Measurements from ENCODE around the gene ATP2A3. TPM values are rescaled to one million over a fixed set of nuclear protein-coding genes. Genes with fewer than 3 reads are reported as not detected.

ATP2A3 gene
- total RNA-seq, 1 experiment from 2014 or later, result 1.1 TPM

DNA sequence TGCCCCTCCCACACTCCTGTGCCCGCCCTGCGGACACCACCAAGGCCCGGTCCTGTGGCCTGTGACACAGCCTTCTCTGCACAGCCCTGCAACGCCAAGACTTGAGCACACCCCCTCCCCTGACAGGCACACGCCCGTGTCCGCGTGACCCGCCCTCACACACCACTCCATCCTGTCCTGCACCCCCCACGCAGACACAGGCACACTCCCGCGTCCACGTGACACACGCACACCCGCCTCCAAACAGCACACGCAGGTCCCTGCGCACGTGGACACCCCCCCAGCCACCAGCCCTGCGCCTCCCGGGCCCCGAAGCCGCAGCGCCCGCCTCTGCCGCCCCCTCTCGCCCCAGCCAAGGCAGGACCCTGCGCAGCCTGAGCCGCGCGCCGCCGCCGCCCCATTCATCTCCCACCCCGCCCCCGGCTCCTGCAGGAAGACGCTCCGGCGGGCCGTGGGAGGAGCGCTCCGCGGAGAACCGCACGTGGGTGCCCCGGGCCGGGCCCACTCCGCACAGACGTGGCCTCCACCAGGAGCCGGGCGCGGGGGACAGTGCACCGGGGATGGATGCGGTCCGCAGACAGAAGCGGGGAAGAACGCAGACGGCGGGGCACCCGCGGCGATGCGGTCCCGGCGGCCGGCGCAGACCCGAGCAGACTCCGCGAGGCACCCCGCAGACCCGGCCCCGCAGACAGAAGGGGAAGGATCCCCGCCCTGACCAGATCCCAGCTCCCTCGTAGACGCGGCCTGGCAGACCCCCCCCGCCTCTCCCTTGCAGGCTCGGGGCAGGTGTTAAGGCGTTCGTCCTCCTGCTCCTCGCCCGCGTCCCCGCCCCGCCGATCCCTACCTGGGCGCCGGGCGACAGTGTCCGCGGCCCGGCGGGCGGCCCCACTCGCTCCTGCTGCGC, 71.9 kb downstream of the ATP2A3 start:
- in situ Hi-C loops (cut with HindIII; ENCODE audit: low pct_unique_long_range_greater_than_20kb, low sequenced_read_pairs), result no loop called here
- peak; percentile 68 for DNase-seq (ENCODE audit: low read depth, low spot score)

DNA sequence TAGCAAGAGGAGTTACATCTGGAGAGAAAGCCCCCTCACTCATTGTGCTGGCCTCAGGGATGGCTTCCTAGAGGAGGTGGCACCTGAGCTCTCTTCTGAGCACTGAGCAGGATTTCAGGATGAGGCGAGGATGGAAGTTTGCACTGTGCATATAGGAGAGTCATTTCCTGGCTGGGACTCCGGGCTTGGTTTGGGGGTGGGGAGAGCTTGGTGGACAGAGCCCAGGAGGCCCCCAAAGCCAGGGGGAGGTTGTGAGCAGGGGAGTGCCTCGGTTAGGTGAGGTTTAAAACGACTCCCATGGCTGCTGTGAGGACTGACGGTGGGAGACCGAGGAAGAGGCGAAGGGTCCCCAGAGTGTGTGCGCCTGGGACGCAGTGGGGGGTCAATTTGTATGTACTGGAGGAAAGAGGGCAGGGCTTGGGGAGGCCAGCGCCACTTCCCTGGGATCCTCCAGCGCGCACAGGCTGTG, 72.6 kb downstream of the ATP2A3 start:
- no peak for DNase-seq (ENCODE audit: low read depth, low spot score)
- in situ Hi-C loops (cut with HindIII; ENCODE audit: low pct_unique_long_range_greater_than_20kb, low sequenced_read_pairs), result no loop called here

DNA sequence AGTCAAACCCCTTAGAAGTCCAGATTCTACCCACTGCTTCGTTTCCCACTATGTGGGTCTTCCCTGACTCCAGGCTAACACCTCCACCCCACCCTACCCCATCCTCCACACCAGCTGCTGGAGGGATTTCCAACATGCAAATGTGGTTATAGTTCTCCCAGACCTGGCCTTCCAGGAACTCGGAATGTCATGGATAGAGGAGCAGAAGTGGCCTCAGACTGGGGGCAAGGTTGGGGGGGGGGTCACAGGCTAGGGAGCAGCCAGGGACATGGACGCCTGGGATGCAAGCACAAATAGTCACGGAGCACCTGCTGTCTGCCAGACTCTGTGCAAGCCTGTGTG, 73.4 kb downstream of the ATP2A3 start:
- in situ Hi-C loops (cut with HindIII; ENCODE audit: low pct_unique_long_range_greater_than_20kb, low sequenced_read_pairs), result no loop called here
- DNase-seq (ENCODE audit: low read depth, low spot score), result no peak

DNA sequence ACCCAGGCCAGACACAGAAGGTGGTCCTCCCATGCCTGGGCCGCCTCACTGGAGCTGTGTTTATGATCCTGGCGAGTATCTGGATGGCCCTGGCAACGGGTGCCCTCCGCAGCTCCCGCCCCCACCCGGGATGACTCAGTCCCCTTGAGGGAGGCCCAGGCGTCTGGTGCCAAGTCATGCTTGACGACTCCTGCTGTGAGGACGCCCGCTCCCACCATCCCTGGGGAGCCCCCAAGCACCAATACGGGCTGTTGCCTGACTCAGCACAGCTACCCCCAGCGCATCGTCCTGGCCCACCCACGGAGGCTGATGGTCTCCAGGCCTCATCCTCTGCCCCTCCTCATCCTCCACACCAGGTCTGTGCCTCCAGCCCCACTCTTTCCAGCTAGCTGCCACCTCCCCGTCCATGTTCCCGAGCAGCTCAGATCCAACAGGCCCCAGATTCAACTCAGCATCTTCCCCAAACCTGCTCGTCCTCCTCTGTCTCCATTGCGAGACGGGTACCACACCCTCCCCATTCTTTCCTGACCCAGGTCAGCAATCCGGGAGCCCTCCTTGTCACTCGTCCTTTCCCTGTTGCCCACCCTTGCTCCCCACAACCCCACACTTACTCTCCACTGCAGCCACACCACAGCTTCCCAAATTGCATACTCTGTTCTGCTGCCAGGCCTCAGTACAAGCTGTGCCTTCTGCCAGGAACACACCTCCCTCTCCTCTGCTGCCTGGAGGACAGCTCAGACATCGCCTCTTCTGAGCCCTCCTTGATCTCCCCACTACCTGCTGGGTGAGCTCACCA, 74.0 kb downstream of the ATP2A3 start:
- DNase-seq (ENCODE audit: low read depth, low spot score), result peak; percentile 24
- in situ Hi-C loops (cut with HindIII; ENCODE audit: low pct_unique_long_range_greater_than_20kb, low sequenced_read_pairs), result no loop called here

DNA sequence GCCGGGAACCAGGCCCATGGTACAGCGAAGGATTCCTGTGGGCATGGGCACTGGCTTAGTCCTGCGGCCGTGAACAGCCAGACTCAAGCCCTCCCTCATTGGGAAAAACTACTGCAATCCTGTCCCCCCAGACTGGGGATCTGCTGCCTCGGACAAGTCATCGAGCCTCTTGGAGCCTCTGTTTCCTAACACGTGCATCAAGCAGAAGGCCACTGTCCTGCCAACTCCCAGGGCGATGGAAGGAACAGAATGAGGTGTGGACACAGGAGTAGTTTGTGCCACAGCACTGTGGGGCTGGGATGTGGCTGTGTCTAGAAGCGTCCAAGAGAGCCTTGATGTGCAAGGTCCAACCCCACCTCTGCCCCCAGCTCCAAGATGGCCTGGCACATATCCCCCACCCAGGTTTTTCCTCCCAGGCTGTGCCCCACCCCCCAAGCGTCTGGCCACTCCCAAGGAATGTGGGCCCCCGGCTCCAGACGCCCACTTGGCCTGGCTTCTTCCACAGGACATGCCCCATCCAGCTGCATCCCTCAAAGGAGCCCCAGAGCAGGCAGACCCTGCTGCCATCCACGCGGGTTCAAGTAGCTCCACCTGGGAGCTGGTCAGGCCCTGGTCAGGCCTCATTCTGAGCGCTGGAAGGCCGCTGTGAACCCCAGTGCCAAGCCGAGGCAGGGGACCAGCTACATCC, 74.8 kb downstream of the ATP2A3 start:
- in situ Hi-C loops (cut with HindIII; ENCODE audit: low pct_unique_long_range_greater_than_20kb, low sequenced_read_pairs), result no loop called here
- no peak for DNase-seq (ENCODE audit: low read depth, low spot score)

DNA sequence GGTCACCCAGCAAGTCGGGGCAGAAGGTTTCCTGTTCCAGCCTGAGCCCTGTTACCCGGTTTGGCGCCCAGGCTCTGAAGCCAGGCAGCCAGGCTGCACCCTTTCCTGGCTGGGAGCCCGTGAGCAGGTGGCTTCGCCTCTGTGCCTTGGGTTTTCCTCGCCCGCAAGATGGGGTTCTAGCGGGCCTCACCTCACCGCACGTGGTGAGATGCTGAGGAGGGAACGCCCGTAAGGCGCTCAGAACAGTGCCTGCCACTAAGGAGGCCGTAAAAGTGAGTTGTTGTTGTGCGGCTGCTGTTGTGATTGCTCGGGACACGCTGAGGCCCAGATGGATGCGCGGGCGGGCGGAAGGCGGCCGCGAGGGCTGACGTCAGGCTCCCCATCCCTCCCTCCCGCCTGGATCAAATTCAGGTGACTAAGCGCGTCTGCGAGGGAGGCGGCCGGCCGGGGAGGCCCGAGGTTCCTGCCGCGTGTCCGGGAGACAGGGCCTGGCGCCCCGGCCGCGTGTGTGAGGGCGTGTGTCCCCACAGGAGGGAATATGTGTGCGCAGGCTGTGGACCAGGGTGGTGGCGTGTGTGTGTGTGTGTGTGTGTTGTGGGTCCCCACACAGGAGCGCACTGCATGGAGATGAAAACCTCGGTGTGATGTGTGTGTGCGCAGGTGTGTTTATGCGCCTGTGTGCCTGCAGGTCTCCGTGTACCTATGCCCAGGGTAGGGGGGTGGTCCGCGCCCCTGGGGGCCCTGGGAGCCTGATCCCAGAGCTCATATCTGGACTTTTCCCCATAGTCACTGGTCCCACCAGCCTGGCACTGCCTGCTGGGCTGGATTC, 75.7 kb downstream of the ATP2A3 start:
- no peak for DNase-seq (ENCODE audit: low read depth, low spot score)
- in situ Hi-C loops (cut with HindIII; ENCODE audit: low pct_unique_long_range_greater_than_20kb, low sequenced_read_pairs), result no loop called here

DNA sequence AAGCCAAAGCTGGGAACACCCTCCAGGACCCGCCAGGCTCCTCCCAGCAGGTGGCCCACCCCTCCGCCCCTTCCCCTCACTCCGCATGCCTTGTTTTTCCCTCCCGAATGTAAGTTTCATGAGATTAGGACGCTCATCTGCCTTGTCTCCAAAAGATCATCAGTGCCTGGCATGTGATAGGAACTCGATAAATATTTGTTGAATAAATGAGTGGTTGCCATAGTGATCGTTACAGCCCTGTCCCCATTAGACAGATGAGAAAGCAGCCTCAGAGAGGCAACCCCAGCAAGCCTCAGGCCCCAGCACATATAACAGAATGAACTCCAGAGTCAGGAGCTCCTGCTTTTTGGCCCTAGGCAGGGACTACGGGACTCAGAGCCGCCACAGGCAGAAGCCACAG, 76.4 kb downstream of the ATP2A3 start:
- DNase-seq (ENCODE audit: low read depth, low spot score), result no peak
- in situ Hi-C loops (cut with HindIII; ENCODE audit: low pct_unique_long_range_greater_than_20kb, low sequenced_read_pairs), result no loop called here

DNA sequence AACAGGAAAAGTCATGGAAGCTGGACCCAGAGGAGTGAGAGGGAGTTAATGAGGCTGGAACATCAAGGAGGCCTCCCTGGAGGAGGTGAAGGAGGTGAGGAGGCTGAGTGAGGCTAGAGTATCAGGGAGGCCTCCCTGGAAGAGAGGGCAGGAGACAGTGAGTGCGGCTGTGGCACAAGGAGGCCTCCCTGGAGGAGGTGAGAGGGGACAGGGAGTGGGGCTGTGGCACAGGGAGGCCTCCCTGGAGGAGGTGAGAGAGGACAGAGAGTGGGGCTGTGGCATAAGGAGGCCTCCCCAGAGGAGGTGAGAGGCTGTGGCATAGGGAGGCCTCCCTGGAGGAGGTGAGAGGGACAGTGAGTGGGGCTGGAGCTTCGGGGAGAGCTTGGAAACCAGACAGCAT, 76.8 kb downstream of the ATP2A3 start:
- in situ Hi-C loops (cut with HindIII; ENCODE audit: low pct_unique_long_range_greater_than_20kb, low sequenced_read_pairs), result no loop called here

DNA sequence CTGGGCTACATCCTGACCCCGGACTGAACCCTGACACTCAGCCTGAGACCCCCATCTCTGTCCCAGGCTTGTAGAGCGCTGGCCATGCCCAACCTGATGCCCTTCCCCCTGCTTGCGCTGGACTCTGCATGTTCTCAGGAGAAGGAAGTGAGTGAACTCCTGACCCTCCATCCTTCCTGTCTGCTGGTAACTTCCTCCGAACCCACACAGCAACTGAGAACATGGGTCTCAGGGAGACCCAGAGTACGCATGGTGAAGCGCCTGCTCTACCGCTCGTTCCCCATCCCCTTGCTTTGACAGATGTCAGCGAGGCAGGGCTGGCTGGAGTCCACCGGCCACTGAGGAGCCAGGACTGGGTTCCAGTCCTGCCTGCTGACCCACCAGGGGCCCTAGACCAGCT, 77.5 kb downstream of the ATP2A3 start:
- in situ Hi-C loops (cut with HindIII; ENCODE audit: low pct_unique_long_range_greater_than_20kb, low sequenced_read_pairs), result no loop called here
- DNase-seq (ENCODE audit: low read depth, low spot score), result no peak

More for the DNA sequence above, 76.8 kb downstream of the ATP2A3 start:
- no peak for DNase-seq (ENCODE audit: low read depth, low spot score)

DNA sequence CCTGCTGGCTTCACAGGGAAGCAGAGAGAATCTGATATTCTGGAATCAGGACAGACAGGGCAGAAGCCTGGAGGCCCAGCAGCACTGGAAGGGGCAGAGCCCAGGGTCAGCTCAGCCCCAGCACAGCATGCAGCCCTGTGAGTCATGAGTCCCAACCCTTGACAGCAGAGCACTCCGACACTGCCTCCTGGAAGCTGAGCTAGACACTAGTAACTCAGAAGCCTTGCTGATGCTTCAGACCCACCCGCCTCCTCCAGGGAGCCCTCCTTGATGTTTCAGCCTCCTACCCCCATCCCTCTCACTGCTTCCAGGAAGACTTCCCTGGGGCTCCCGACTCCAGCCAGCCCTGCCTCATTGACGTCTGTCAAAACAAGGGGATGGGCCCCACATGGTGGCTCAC, 78.3 kb downstream of the ATP2A3 start:
- in situ Hi-C loops (cut with HindIII; ENCODE audit: low pct_unique_long_range_greater_than_20kb, low sequenced_read_pairs), result no loop called here
- DNase-seq (ENCODE audit: low read depth, low spot score), result no peak

DNA sequence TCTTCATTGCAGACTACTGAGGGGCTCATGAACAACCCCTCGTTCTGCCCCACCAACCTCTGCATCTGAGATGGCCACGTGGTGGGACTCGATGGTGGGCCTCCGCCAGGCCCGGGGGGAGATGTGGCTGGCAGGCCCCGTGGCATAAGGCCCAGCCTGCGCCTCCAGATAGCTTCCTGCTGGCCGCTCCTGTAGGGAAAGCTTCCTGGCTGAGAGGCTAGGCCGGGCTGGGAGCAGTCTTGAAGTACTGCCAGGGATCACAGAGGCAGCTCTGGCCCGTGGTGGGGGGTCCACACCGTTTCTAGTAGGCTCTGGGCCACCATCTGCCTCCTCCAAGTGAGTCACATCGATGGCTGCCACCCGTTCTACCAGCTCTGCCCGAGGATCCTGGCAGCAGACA, 79.0 kb downstream of the ATP2A3 start:
- no peak for DNase-seq (ENCODE audit: low read depth, low spot score)
- in situ Hi-C loops (cut with HindIII; ENCODE audit: low pct_unique_long_range_greater_than_20kb, low sequenced_read_pairs), result no loop called here

DNA sequence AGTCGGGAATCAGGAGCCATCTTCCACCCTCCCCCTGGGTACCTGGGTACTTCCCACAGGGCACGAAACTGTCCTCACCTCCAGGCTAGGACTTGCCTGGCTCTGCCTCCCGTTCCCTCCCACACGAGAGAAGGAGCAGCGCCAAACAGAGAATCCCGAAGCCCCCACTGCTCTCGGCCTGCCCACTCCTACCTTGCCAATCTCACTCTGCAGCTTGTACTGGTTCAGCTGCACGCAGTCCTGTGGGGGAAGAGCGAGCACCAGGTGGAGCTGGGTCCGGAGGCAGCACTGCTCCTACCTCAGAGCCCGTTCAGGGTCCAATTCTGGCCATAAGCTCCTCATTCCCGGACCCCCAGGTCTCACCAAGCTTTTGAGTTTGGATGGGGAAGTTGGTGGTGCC, 80.0 kb downstream of the ATP2A3 start:
- DNase-seq (ENCODE audit: low read depth, low spot score), result no peak
- in situ Hi-C loops (cut with HindIII; ENCODE audit: low pct_unique_long_range_greater_than_20kb, low sequenced_read_pairs), result no loop called here

DNA sequence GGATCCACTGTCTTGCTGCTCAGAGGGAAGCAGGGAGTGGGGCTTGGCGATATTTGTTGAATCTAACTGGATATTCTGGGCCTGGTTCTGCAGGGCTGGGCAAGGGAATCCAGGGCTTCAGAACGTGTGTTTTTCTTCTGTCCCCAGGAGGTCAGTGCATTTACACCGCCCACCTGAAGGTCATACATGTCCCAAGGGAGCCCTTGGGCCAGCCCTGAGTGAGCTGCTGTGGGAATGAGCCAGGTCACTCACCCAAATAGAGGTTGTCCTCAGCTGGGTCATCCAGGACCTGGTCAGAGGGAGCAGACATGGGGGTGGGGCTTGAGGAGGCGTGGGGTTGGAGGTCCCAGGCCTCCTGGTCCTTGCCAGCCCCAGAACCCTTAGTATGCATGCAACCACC, 82.0 kb downstream of the ATP2A3 start:
- in situ Hi-C loops (cut with HindIII; ENCODE audit: low pct_unique_long_range_greater_than_20kb, low sequenced_read_pairs), result no loop called here
- DNase-seq (ENCODE audit: low read depth, low spot score), result no peak

DNA sequence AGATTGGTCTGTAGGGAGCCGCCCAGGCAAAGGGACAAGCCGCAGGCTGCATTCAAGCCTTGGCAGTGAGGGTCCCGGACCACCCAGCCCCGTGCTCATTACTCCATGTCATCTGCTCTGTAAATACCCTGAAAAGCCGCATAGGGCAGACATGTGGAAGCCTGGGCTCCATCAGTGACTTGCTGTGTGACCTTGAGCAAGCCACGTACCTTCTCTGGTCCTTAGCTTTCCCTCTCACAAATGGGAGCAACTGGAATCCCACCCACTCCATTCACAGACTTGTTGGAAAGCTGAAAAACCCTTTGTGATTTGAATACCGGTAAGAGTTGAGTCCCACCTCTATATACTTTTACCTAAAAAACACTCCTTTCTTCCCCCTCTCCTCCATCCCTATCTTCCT, 83.3 kb downstream of the ATP2A3 start:
- in situ Hi-C loops (cut with HindIII; ENCODE audit: low pct_unique_long_range_greater_than_20kb, low sequenced_read_pairs), result no loop called here
- no peak for DNase-seq (ENCODE audit: low read depth, low spot score)

DNA sequence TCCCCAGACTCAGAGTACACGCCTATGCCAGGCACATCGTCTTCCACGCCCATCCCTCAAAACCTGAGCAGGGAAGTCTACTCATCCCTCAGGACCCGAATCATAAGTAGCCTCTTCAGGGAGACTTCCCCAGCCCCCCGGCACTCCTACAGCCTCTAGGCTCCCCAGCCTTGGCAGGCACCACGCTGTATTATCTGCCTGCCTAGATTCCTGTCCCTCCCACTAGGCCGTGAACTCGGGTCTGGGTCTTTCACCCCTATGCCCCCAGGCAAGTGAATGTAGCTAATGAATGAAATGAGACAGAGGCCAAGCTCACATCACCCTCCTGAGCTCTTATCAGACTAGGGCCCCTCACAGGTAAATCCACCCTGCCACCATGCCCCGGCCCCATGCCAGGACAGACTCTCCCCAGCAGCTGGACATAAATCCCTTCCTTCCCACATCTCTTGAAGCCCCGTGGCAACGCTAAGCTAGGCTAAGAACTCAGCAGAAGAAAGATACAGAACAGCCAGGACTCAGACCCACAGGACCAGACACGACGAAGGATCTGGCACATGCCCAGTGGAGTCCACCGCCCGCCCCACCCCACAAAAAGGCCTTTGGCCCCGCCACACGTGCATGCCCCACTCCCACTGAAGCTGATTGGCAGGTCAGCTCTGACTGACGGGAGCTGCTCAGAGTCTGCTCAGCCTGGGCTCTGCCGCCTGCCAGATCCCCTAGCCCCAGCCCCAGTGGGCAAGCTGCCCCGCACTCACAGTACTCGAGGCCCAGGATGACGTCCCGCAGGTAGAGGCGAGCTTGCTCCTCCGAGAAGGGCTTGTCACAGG, 84.4 kb downstream of the ATP2A3 start:
- DNase-seq (ENCODE audit: low read depth, low spot score), result no peak
- in situ Hi-C loops (cut with HindIII; ENCODE audit: low pct_unique_long_range_greater_than_20kb, low sequenced_read_pairs), result no loop called here

DNA sequence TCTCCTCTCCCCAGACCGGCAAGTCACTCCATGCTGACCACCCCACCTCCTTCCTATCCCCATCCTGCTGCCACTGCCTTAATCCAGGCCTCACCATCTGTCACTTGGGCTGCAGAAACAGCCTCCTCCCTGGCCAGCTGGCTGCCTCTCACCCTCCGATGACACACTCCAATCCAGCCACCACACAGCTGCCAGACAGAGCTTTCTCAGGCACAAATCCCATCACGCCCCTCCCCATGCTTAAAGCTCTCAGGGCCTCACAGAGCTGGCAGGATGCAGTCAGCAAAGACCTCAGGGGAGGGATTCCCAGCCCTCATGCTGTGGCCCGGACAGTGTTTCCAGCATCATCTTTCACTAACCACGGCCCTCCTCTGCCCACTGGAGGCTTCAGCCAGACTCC, 85.1 kb downstream of the ATP2A3 start:
- in situ Hi-C loops (cut with HindIII; ENCODE audit: low pct_unique_long_range_greater_than_20kb, low sequenced_read_pairs), result no loop called here
- no peak for DNase-seq (ENCODE audit: low read depth, low spot score)

DNA sequence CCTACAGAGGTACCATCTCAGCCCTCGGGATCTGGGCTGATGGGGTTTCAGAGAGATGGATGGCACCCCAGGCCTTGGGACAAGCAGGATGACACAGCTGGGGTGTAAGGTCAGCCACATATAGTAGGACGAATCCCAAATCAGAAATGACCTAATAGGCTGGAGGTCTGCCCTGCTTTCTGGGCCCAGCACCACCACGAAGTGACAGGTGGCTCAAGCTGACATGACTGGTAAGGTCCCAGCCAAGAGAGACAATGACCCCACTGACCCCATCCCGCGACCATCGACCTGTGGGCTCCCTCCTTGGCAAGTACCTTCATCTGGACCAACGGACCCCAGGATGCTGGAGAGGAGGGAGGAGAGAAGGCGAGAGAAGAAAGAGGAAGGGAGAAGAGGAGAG, 87.0 kb downstream of the ATP2A3 start:
- no peak for DNase-seq (ENCODE audit: low read depth, low spot score)
- in situ Hi-C loops (cut with HindIII; ENCODE audit: low pct_unique_long_range_greater_than_20kb, low sequenced_read_pairs), result no loop called here
